ENCODE data around the gene SLC38A3.
"Not testable (repeated sequence)": the region's sequence is repeated elsewhere in the genome, so short reads cannot be mapped to it uniquely, and the experiment has no call there.

Gene SLC38A3

GRCh38 chr3:50260942-50261441 lies 55.9 kb downstream of the SLC38A3 start:
- H4K5ac ChIP-seq (ENCODE audit: low read length): no peak overlapping the region
- H3K36me3 ChIP-seq (ENCODE audit: control insufficient read depth, insufficient read depth, low read length): peaks cover 7% of the 10 kb centered on the region
- H3K4ac ChIP-seq (ENCODE audit: low read depth, low read length): peak overlapping the region; percentile 81
- no peak overlapping the region for H2BK15ac ChIP-seq (replicated peaks; ENCODE audit: low read depth)
- no peak overlapping the region for H4K8ac ChIP-seq (ENCODE audit: low read depth, low read length)
- peaks cover 9% of the 10 kb centered on the region for H3K4me1 ChIP-seq (ENCODE audit: control insufficient read depth, low read depth, low read length)
- H3K4me3 ChIP-seq (ENCODE audit: low read length): no peak overlapping the region
- no peak overlapping the region for H2BK5ac ChIP-seq (ENCODE audit: low read length)
- H3K79me1 ChIP-seq (ENCODE audit: low read length): peaks cover 2% of the 10 kb centered on the region
- no peak overlapping the region for H2BK120ac ChIP-seq (ENCODE audit: low read depth, low read length)
- peak overlapping the region; percentile 81 for H3K18ac ChIP-seq (ENCODE audit: low read length)
- no peaks in the 10 kb centered on the region for H3K27me3 ChIP-seq (ENCODE audit: insufficient read depth, low read length, poor library complexity)
- H3K23ac ChIP-seq (ENCODE audit: low read length): peak overlapping the region; percentile 54
- H3K27ac ChIP-seq (ENCODE audit: low read depth, low read length): peak overlapping the region; percentile 9
- no peaks in the 10 kb centered on the region for H3K79me2 ChIP-seq (ENCODE audit: control insufficient read depth, insufficient read depth, low read length)
- peak overlapping the region; percentile 77 for H3K56ac ChIP-seq (ENCODE audit: low read length)
- H3K9ac ChIP-seq (ENCODE audit: low read length): peak overlapping the region; percentile 70
- WGBS (ENCODE audit: extremely low coverage, insufficient coverage, low lambda C conversion rate): no CpG with 5 or more reads among the region's 5 CpGs
- H2AK5ac ChIP-seq (ENCODE audit: low read length): no peak overlapping the region
- DNase-seq: no peak
- H3K4me2 ChIP-seq (ENCODE audit: low read length): no peak overlapping the region

- no peak overlapping the region for H2BK5ac ChIP-seq (ENCODE audit: low read length)
- peaks cover 9% of the 10 kb centered on the region for H3K4me1 ChIP-seq (ENCODE audit: control insufficient read depth, low read depth, low read length)
- no peak overlapping the region for H2AK5ac ChIP-seq (ENCODE audit: low read length)
- H3K79me1 ChIP-seq (ENCODE audit: low read length): peaks cover 2% of the 10 kb centered on the region
- H3K27ac ChIP-seq (ENCODE audit: low read depth, low read length): no peak overlapping the region
- no CpG with 5 or more reads among the region's 2 CpGs for WGBS (ENCODE audit: extremely low coverage, insufficient coverage, low lambda C conversion rate)
- no peaks in the 10 kb centered on the region for H3K79me2 ChIP-seq (ENCODE audit: control insufficient read depth, insufficient read depth, low read length)
- no peak overlapping the region for H3K56ac ChIP-seq (ENCODE audit: low read length)
- H2BK15ac ChIP-seq (replicated peaks; ENCODE audit: low read depth): no peak overlapping the region
- H4K8ac ChIP-seq (ENCODE audit: low read depth, low read length): no peak overlapping the region
- no peak overlapping the region for H3K4me3 ChIP-seq (ENCODE audit: low read length)
- peaks cover 5% of the 10 kb centered on the region for H3K36me3 ChIP-seq (ENCODE audit: control insufficient read depth, insufficient read depth, low read length)
- H3K27me3 ChIP-seq (ENCODE audit: insufficient read depth, low read length, poor library complexity): no peaks in the 10 kb centered on the region
- no peak for DNase-seq
- H2BK120ac ChIP-seq (ENCODE audit: low read depth, low read length): no peak overlapping the region
- no peak overlapping the region for H4K5ac ChIP-seq (ENCODE audit: low read length)
- no peak overlapping the region for H3K18ac ChIP-seq (ENCODE audit: low read length)
- H3K9ac ChIP-seq (ENCODE audit: low read length): no peak overlapping the region
- no peak overlapping the region for H3K4me2 ChIP-seq (ENCODE audit: low read length)
- H3K4ac ChIP-seq (ENCODE audit: low read depth, low read length): no peak overlapping the region
- H3K23ac ChIP-seq (ENCODE audit: low read length): no peak overlapping the region
These were observed 56.4 kb downstream of the SLC38A3 start for GRCh38 chr3:50261505-50261904.

- not testable (repeated sequence) for H3K9ac ChIP-seq (ENCODE audit: low read length); H3K23ac ChIP-seq (ENCODE audit: low read length); H3K27ac ChIP-seq (ENCODE audit: low read depth, low read length); H3K18ac ChIP-seq (ENCODE audit: low read length); H2BK5ac ChIP-seq (ENCODE audit: low read length); H3K27me3 ChIP-seq (ENCODE audit: insufficient read depth, low read length, poor library complexity); H3K79me2 ChIP-seq (ENCODE audit: control insufficient read depth, insufficient read depth, low read length); H2AK5ac ChIP-seq (ENCODE audit: low read length); H3K79me1 ChIP-seq (ENCODE audit: low read length); H4K5ac ChIP-seq (ENCODE audit: low read length); H2BK120ac ChIP-seq (ENCODE audit: low read depth, low read length); DNase-seq; H3K4ac ChIP-seq (ENCODE audit: low read depth, low read length); H3K4me2 ChIP-seq (ENCODE audit: low read length); H3K56ac ChIP-seq (ENCODE audit: low read length); H2BK15ac ChIP-seq (replicated peaks; ENCODE audit: low read depth); H4K8ac ChIP-seq (ENCODE audit: low read depth, low read length); H3K4me3 ChIP-seq (ENCODE audit: low read length); H3K36me3 ChIP-seq (ENCODE audit: control insufficient read depth, insufficient read depth, low read length)
- H3K4me1 ChIP-seq (ENCODE audit: control insufficient read depth, low read depth, low read length): peaks cover 10% of the 10 kb centered on the region
- WGBS (ENCODE audit: extremely low coverage, insufficient coverage, low lambda C conversion rate): no CpG with 5 or more reads among the region's 4 CpGs
These were observed 57.1 kb downstream of the SLC38A3 start for GRCh38 chr3:50262200-50262599.

GRCh38 chr3:50262778-50263177 lies 57.7 kb downstream of the SLC38A3 start:
- Histone ChIP-seq H4K5ac (ENCODE audit: low read length) (no peak overlapping the region), H2BK120ac (ENCODE audit: low read depth, low read length) (no peak overlapping the region), H3K56ac (ENCODE audit: low read length) (no peak overlapping the region), H3K79me1 (ENCODE audit: low read length) (no peaks in the 10 kb centered on the region), H3K4ac (ENCODE audit: low read depth, low read length) (no peak overlapping the region), H3K4me1 (ENCODE audit: control insufficient read depth, low read depth, low read length) (peaks cover 14% of the 10 kb centered on the region), H3K4me3 (ENCODE audit: low read length) (no peak overlapping the region), H3K18ac (ENCODE audit: low read length) (no peak overlapping the region), H3K27me3 (ENCODE audit: insufficient read depth, low read length, poor library complexity) (no peaks in the 10 kb centered on the region), H2BK5ac (ENCODE audit: low read length) (no peak overlapping the region), H2AK5ac (ENCODE audit: low read length) (no peak overlapping the region), H3K4me2 (ENCODE audit: low read length) (no peak overlapping the region), H3K9ac (ENCODE audit: low read length) (no peak overlapping the region), H3K23ac (ENCODE audit: low read length) (no peak overlapping the region), H4K8ac (ENCODE audit: low read depth, low read length) (no peak overlapping the region), H3K27ac (ENCODE audit: low read depth, low read length) (no peak overlapping the region), H2BK15ac (replicated peaks; ENCODE audit: low read depth) (no peak overlapping the region), H3K79me2 (ENCODE audit: control insufficient read depth, insufficient read depth, low read length) (no peaks in the 10 kb centered on the region), H3K36me3 (ENCODE audit: control insufficient read depth, insufficient read depth, low read length) (no peaks in the 10 kb centered on the region)
- no CpG with 5 or more reads among the region's 7 CpGs for WGBS (ENCODE audit: extremely low coverage, insufficient coverage, low lambda C conversion rate)
- DNase-seq: no peak

GRCh38 chr3:50263478-50264382 lies 58.7 kb downstream of the SLC38A3 start:
- no peak overlapping the region for H3K4me3 ChIP-seq (ENCODE audit: low read length)
- H3K4me1 ChIP-seq (ENCODE audit: control insufficient read depth, low read depth, low read length): peaks cover 14% of the 10 kb centered on the region
- H3K9ac ChIP-seq (ENCODE audit: low read length): peak overlapping the region; percentile 58
- H2BK5ac ChIP-seq (ENCODE audit: low read length): peak overlapping the region; percentile 80
- H3K79me1 ChIP-seq (ENCODE audit: low read length): no peaks in the 10 kb centered on the region
- peak overlapping the region; percentile 11 for H3K18ac ChIP-seq (ENCODE audit: low read length)
- H2AK5ac ChIP-seq (ENCODE audit: low read length): peak overlapping the region; percentile 22
- H3K36me3 ChIP-seq (ENCODE audit: control insufficient read depth, insufficient read depth, low read length): no peaks in the 10 kb centered on the region
- H3K56ac ChIP-seq (ENCODE audit: low read length): peak overlapping the region; percentile 91
- DNase-seq: no peak
- WGBS (ENCODE audit: extremely low coverage, insufficient coverage, low lambda C conversion rate): no CpG with 5 or more reads among the region's 6 CpGs
- H3K27ac ChIP-seq (ENCODE audit: low read depth, low read length): peak overlapping the region; percentile 77
- H3K23ac ChIP-seq (ENCODE audit: low read length): no peak overlapping the region
- H4K8ac ChIP-seq (ENCODE audit: low read depth, low read length): no peak overlapping the region
- H3K4me2 ChIP-seq (ENCODE audit: low read length): no peak overlapping the region
- H3K79me2 ChIP-seq (ENCODE audit: control insufficient read depth, insufficient read depth, low read length): no peaks in the 10 kb centered on the region
- H2BK15ac ChIP-seq (replicated peaks; ENCODE audit: low read depth): no peak overlapping the region
- H3K27me3 ChIP-seq (ENCODE audit: insufficient read depth, low read length, poor library complexity): no peaks in the 10 kb centered on the region
- peak overlapping the region; percentile 63 for H3K4ac ChIP-seq (ENCODE audit: low read depth, low read length)
- no peak overlapping the region for H4K5ac ChIP-seq (ENCODE audit: low read length)
- H2BK120ac ChIP-seq (ENCODE audit: low read depth, low read length): no peak overlapping the region
